Urinary bladder (tissue), 4 donors: ENCODE results near the gene CADPS. TPM values are rescaled to one million over a fixed set of nuclear protein-coding genes. Genes with fewer than 3 reads are reported as not detected.

Source experiments
- DNase-seq: peaks from one replicate; pipeline ENCODE4 v3.0.0-alpha.2; 2015; ENCODE audit errors: extremely low spot score
- H3K27ac ChIP-seq: one replicate; pipeline ENCODE4 v1.5.1; 2013; ENCODE audit warnings: low read depth, mild to moderate bottlenecking, moderate library complexity
- H3K36me3 ChIP-seq: one replicate; pipeline ENCODE4 v1.6.1; 2013; ENCODE audit warnings: mild to moderate bottlenecking, moderate library complexity; ENCODE audit not compliant: insufficient read depth
- H3K4me1 ChIP-seq: one replicate; pipeline ENCODE4 v1.6.1; 2013; ENCODE audit warnings: mild to moderate bottlenecking, moderate library complexity; ENCODE audit not compliant: insufficient read depth
- H3K4me3 ChIP-seq: one replicate; pipeline ENCODE4 v1.5.1; 2013; ENCODE audit warnings: low read depth, low read length
- WGBS: extraction: QIAGEN DNeasy Blood & Tissue Kit; methylation state at CpG from one replicate; pipeline ENCODE4 v1.1.7; 2013; 5-methylcytosine and 5-hydroxymethylcytosine counted together
- polyA plus RNA-seq: library from polyadenylated mRNA; stranded (reverse); fragments of 200-250 nt; gene quantifications from one replicate; pipeline ENCODE4 v1.2.3, GENCODE V29; 2013
- total RNA-seq: library from RNA; depleted of rRNA; stranded (reverse); fragments of >200 nt; gene quantifications from one replicate; pipeline ENCODE4 v1.2.3, GENCODE V29; 2014
- donor health status: healthy with polysubstance abuse.
- donor health status: healthy.

Gene CADPS
- total and polyA plus RNA-seq, 2 donors = 1.4 to 19.2 TPM

DNA sequence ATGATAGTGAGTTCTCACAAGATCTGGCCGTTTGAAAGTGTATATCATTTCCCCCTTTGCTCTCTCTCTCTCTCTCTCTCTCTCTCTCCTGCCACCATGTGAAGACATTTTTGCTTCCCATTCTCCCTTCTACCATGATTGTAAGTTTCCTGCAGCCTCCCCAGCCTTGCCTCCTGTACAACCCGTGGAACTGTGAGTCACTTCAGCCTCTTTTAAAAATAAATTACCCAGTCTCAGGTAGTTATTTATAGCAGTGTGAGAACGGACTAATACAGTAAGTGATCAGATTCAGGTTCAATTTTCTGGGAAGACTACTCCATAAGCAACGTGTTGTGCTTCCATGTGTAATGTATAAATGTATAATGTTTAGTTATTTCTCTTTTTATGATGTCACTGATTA lies 29.2 kb downstream of the CADPS start:
- DNase-seq = no peak

DNA sequence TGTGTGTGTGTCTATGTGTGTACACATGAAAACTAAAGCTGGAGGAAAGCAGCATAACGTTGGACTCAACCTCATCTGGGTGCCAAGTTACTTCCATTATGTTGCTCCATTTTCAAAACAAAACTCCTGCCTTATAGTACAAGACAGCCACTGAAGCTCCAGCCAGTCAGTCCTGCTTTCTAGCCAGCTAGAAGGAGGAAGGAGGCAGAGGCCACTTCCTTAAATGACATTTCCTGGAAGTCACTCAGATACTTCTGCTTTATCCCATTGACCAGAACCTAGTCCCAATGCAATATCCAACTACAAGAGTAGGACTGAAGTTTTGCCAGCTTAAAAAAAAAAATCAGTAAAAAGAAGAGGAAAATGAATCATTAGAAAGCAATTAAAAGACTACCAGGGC lies 31.7 kb downstream of the CADPS start:
- H3K4me1 ChIP-seq = no peaks in the 10 kb centered on the region

More for the DNA sequence above, 29.2 kb downstream of the CADPS start:
- WGBS = 59% methylated on average over 4 of the region's 4 CpGs
- no peak overlapping the region for H3K27ac ChIP-seq
- no peak overlapping the region for H3K4me3 ChIP-seq
- no peaks in the 10 kb centered on the region for H3K36me3 ChIP-seq
- H3K4me1 ChIP-seq = no peaks in the 10 kb centered on the region

DNA sequence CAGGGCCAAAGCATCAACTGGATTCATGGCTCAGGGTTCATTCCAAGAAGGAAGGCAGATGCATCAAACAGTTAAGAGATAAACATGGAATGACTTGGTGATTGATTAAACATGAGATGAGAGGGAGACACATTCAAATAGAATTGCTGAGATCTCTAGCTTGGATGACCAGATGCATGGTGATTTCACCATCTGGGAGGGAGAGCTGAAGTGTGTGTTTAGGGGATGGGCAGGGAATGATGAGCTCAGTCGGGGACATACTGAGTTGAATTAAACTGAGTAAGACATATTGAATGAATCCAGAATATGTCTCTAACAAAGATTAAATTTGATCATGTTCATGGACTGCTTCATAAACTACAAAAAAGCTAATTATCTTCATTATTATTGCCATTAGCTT lies 35.5 kb downstream of the CADPS start:
- no peak overlapping the region for H3K4me3 ChIP-seq
- WGBS = 62% methylated on average over 1 of the region's 1 CpG
- H3K27ac ChIP-seq = no peak overlapping the region
- no peaks in the 10 kb centered on the region for H3K4me1 ChIP-seq
- H3K36me3 ChIP-seq = no peaks in the 10 kb centered on the region
- no peak for DNase-seq

More for the DNA sequence above, 31.7 kb downstream of the CADPS start:
- Histone ChIP-seq H3K27ac (no peak overlapping the region), H3K36me3 (no peaks in the 10 kb centered on the region), H3K4me3 (no peak overlapping the region)
- 30% methylated on average over 1 of the region's 1 CpG for WGBS
- no peak for DNase-seq

DNA sequence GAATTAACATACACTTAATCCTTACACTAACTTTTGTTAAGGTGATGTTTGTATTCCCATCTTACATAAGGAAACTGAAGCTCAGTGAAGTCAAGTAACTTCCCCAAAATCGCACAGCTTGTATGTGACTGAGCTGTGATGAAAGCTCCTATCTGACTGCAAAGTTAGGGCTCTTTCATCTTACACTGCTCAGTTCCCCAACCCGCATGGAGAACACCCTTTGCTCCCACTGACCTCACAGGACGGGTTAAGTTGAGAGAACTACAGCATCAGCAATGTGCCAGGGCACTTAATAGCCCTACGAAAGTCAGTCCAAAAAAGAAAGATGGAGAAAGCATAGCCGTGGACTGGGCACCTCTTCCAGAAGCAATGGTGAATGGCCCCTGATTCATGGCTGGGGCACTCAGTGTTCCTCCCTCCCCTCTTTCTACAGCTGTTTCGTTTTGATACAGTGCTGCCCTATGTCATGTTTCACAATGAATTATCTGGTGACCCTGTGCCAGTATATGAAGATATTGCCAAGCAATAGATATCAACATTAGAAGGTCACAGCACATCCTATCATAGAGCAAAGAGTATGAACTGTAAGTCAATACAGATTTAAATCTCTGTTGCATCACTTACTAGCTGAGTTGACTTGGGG lies 38.0 kb downstream of the CADPS start:
- DNase-seq = no peak

DNA sequence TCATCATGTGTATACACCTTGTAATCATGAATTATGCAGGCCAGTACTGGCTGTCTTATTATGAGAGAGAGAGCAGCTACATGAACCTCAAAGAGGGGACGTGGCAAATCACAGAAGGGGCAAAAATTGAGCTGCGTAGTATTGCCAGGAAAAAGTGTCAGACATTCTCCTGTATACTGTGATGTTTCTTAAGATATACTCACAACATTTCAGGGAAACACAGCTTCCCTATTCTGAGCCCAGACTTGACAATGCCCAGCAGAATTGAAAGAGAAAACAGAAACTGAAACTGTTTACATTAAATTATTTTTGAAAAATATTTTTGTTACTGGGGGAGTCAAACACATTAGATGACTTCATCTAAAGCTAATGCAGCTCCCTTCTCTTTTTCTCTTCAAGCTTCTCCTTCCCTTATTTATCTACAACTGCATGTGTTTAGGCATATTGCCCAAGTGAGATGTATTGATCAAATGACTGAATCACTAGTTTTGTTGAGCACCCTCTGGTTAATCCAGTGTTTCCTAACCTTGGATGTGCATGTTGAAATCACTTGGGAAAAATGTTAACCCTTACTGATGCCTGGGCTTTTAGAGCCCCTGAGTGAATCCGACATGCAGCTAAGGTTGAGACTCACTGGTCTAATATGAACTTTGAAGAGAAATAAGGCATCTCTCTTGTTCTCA lies 39.5 kb downstream of the CADPS start:
- H3K36me3 ChIP-seq = no peaks in the 10 kb centered on the region
- WGBS = 43% methylated on average over 3 of the region's 3 CpGs
- DNase-seq = no peak
- H3K4me3 ChIP-seq = no peak overlapping the region
- no peak overlapping the region for H3K27ac ChIP-seq
- H3K4me1 ChIP-seq = no peaks in the 10 kb centered on the region

More for the DNA sequence above, 38.0 kb downstream of the CADPS start:
- H3K36me3 ChIP-seq = no peaks in the 10 kb centered on the region
- H3K4me1 ChIP-seq = no peaks in the 10 kb centered on the region
- H3K27ac ChIP-seq = no peak overlapping the region
- H3K4me3 ChIP-seq = no peak overlapping the region
- WGBS = 78% methylated on average over 6 of the region's 6 CpGs

DNA sequence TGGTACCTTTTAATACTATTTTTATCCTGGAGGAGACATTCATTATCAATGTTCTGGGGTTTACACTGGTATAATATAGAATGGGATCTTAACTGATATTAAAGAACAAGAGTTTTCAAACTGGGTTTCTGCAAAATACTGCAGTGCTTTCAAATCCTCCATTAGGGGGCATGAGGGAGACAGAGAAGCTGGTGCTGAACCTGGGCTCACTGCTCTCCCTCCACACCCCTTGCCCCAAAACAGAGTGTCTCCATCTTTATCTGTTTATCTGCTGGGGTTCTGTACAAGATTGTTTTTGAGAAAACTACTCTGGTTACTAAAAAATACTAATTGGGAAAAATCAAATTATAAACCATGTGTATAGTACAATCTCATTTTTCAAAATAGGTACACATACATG lies 41.7 kb downstream of the CADPS start:
- no peaks in the 10 kb centered on the region for H3K36me3 ChIP-seq
- H3K4me3 ChIP-seq = no peak overlapping the region
- DNase-seq = no peak
- no peaks in the 10 kb centered on the region for H3K4me1 ChIP-seq
- no peak overlapping the region for H3K27ac ChIP-seq

DNA sequence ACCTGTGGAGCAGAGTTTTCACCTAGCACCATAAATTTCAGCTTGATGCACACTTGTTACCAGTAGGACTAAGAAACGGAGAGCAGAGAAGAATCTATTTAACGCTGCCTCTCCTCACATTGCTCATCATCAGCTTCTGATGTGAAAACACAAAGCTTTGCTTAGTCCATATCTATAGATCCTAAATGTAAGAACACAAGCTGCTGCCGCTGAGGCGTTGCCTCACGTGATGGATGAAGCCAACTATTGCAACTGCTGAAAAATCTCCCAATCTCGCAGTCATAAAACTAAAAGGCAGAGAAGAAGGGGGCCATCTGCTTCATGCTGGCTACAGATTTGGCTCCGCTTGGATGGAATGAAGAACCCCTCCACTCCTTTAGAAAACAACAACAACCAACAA lies 42.7 kb downstream of the CADPS start:
- H3K4me3 ChIP-seq = no peak overlapping the region
- no peaks in the 10 kb centered on the region for H3K4me1 ChIP-seq
- WGBS = 35% methylated on average over 7 of the region's 7 CpGs
- DNase-seq = no peak
- no peaks in the 10 kb centered on the region for H3K36me3 ChIP-seq
- no peak overlapping the region for H3K27ac ChIP-seq

DNA sequence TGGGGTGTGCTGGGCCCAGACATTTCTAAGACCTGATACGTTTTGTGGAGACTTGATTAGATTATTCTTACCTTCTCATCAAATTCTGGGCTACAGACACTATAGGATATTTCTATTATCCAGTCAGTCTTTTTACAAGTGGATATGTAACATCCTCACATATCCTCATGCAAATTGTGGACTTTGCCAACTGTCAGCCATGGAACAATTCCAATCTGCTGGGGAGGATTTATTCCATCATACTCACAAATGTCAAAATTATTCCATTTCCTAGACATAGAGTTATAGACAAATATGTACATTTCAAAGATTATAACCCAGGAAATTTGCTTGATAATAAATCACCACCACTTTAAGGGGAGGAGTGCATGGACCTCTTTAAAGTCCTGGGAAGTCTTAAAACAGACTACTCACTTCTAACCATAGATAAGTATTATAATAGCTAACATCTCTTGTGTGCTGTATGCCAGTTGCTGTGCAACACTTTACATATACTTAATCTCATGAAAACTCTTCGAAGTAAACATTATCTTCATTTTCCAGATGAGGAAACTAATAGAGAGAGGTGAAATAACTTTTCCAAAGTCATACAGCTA lies 44.4 kb downstream of the CADPS start:
- no peak overlapping the region for H3K4me3 ChIP-seq
- no peaks in the 10 kb centered on the region for H3K4me1 ChIP-seq
- no peak for DNase-seq
- no peak overlapping the region for H3K27ac ChIP-seq
- no peaks in the 10 kb centered on the region for H3K36me3 ChIP-seq
- 42% methylated on average over 2 of the region's 2 CpGs for WGBS

DNA sequence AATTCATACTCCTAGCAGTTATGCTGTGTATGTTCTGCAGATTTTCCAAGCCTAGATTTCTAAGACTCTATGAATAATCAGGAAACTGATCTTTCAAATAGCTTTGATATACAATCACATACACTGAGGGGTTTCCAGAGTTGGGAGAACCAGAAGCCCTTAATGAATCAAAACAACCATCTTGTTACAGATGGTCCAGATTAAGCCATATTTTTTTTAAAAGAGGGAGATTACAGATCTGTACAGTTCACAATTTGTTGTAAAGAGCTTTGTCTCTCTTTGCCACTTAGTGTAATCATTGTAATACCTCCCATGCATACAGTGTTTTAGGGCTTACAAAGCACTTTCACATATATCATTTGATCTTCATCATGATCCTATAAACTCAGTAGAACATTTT lies 47.7 kb downstream of the CADPS start:
- Histone ChIP-seq H3K4me1 (no peaks in the 10 kb centered on the region), H3K4me3 (no peak overlapping the region), H3K27ac (no peak overlapping the region), H3K36me3 (no peaks in the 10 kb centered on the region)
- no peak for DNase-seq

DNA sequence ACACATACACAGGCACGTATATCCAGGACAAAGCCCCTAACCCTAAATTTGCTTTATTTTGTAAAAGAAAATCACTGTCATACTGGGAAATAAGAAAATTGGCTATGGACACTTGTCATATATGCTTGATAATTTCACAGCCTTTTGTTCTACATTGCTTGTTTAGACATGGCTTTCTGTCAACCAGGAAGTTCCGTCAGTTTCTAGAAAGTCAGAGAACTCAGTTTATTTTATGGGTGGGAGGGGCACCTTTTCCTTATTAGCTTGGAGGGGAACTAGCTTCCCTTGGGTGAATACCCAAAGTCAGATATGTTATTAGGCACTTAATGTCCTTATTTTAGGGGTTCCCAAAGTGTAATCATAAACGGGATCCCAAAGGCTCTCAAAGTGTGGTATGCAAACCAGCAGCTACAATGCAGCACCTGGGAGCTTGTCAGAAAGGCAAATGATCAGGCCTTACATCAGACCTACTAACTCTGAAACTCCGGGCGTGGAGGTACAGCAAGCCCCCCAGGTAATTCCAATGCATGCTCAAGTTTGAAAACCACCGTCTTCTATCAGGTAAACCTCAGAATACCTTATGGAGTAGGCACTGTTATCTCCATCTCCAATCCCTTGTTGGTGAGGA lies 50.1 kb downstream of the CADPS start:
- H3K36me3 ChIP-seq = no peaks in the 10 kb centered on the region
- no peak overlapping the region for H3K4me3 ChIP-seq
- no peak overlapping the region for H3K27ac ChIP-seq
- H3K4me1 ChIP-seq = no peaks in the 10 kb centered on the region
- no peak for DNase-seq
- 81% methylated on average over 6 of the region's 6 CpGs for WGBS

DNA sequence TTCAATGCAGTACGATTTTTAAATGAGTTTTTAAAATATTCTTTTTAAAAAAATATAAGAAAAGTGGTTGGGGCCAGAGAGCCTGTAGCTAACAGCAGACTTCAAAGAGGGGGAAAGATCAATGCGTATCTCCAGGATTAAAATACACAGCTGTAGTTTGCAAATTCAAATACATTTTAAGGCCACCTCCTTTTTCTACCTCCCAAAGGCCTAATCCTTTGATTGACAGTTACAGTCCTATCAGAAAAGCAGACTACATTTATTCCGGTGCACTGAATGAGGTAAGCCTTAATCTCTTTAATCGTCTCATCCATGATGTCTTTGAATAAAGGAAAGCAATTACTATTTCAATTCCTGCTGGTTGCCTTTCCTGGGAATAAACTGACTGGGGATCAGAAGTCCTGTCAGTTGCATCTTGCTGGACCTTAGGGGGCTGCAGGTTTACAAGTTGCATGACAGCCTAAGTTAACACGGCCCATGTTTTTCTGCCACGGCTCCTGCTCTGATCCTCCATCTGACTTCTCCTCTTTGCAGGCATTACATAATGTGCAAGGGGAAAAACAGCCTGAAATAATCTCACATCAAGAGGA lies 51.7 kb downstream of the CADPS start:
- Histone ChIP-seq H3K4me3 (no peak overlapping the region), H3K36me3 (no peaks in the 10 kb centered on the region), H3K27ac (no peak overlapping the region), H3K4me1 (no peaks in the 10 kb centered on the region)
- 57% methylated on average over 6 of the region's 6 CpGs for WGBS
- no peak for DNase-seq

DNA sequence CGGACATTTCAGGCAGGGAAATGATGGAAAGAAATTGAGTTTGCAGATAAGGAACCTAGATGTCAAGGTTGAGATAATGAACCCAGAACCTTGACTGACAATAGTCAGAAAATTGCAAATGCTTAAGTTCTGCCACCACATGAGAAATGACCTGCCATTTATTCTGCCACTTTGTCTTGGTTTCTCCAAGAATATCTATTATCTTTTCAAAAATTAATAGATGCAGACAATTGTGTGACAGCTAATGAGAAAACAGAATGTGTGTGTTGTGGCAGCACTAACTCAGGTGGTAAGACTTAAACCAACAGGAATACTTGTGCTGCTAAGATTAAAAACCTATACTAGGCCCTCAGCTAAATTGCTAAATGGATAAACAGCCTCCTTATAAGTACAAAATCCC lies 52.3 kb downstream of the CADPS start:
- H3K36me3 ChIP-seq = no peaks in the 10 kb centered on the region
- H3K4me1 ChIP-seq = no peaks in the 10 kb centered on the region

DNA sequence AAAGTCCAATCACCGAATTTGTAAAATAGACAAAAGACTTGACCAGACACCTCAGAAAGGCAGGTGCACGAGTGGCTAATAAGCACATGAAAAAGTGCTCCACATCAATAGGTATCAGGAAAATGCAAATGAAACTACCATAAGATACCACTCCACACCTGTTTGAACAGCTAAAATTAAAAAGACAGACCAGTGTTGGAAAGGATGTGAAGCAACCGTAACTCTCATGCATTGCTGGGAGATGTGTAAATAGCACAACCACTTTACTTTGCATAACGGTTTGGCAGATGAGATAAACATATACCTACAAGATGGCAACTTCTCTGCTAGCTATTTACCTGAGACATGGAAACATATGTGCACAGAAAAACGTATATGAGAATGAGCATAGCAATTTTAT lies 56.9 kb downstream of the CADPS start:
- no peak overlapping the region for H3K27ac ChIP-seq
- no peaks in the 10 kb centered on the region for H3K36me3 ChIP-seq
- no peak for DNase-seq
- H3K4me3 ChIP-seq = no peak overlapping the region
- WGBS = 81% methylated on average over 5 of the region's 5 CpGs
- no peaks in the 10 kb centered on the region for H3K4me1 ChIP-seq

More for the DNA sequence above, 52.3 kb downstream of the CADPS start:
- H3K27ac ChIP-seq = no peak overlapping the region
- H3K4me3 ChIP-seq = no peak overlapping the region
- no peak for DNase-seq
- WGBS = 96% methylated on average over 1 of the region's 1 CpG

DNA sequence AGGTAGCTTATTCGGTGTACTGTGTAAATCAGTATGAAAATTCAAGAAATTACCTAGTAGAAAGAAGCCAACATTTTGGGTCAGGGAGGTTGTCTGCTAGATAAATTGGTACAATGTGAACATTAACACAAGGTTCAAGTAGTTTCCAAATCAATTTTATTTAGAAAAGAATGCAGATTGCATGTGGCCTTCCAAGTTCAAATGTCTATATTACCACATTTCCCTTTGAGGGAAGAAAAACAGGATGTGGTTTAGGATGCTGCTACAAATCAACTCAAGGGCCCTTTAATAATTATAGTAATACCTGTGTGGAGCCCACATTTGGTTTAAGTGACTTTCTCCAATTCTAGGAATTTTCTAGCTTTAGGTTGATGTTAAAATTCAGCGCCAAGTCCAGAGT lies 57.5 kb downstream of the CADPS start:
- DNase-seq = no peak
- Histone ChIP-seq H3K27ac (no peak overlapping the region), H3K36me3 (no peaks in the 10 kb centered on the region), H3K4me3 (no peak overlapping the region), H3K4me1 (no peaks in the 10 kb centered on the region)
- WGBS = 87% methylated on average over 2 of the region's 2 CpGs
